Kidney (tissue), 14 donors: ENCODE results near the gene RNF135. TPM values are rescaled to one million over a fixed set of nuclear protein-coding genes. Genes with fewer than 3 reads are reported as not detected.

ENCODE experiments used
- DNase-seq, 5 donors: peaks; one replicate each; pipeline ENCODE4 v3.0.0-alpha.2; 2013 to 2020
- FAIRE-seq: peaks from 2 replicates; lab custom pipeline; 2012; peaks lifted over from hg19 to GRCh38; lab: Jason Lieb, UNC
- H3K27ac ChIP-seq, 2 donors: one replicate each; pipeline ENCODE4 v1.7.0; 2013; ENCODE audit warnings: low read depth in 2 of 2, low read length in 2 of 2, inconsistent platforms in 1 of 2
- H3K27me3 ChIP-seq: one replicate; pipeline ENCODE4 v1.7.1; 2013; ENCODE audit warnings: low read length, inconsistent platforms; ENCODE audit not compliant: control insufficient read depth, insufficient read depth
- H3K36me3 ChIP-seq, 3 donors: one replicate each; pipeline versions ENCODE4 v1.7.0 to v1.7.1; 2013; ENCODE audit warnings: low read length in 3 of 3, control low read depth in 1 of 3, inconsistent platforms in 1 of 3; ENCODE audit not compliant: insufficient read depth in 3 of 3, control insufficient read depth in 2 of 3
- H3K4me1 ChIP-seq, 3 donors: one replicate each; pipeline versions ENCODE4 v1.7.0 to v1.7.1; 2013; ENCODE audit warnings: low read length in 3 of 3, inconsistent platforms in 1 of 3, low read depth in 1 of 3; ENCODE audit not compliant: control insufficient read depth in 2 of 3, insufficient read depth in 2 of 3
- H3K4me3 ChIP-seq, 3 donors: one replicate each; pipeline versions ENCODE4 v1.7.0 to v1.8.1; 2013; ENCODE audit warnings: low read length in 3 of 3, control low read depth in 1 of 3, inconsistent platforms in 1 of 3
- H3K9ac ChIP-seq, 3 donors: one replicate each; pipeline versions ENCODE4 v1.7.0 to v1.7.1; 2013; ENCODE audit warnings: low read length in 3 of 3, control low read depth in 1 of 3, inconsistent platforms in 1 of 3
- H3K9me3 ChIP-seq, 3 donors: one replicate each; pipeline versions ENCODE4 v1.7.0 to v1.7.1; 2013; ENCODE audit warnings: low read length in 3 of 3, control low read depth in 1 of 3, inconsistent platforms in 1 of 3; ENCODE audit not compliant: control insufficient read depth in 2 of 3, insufficient read depth in 1 of 3
- intact Hi-C: fragments of 100-400 bp; cut with DNase I; formaldehyde crosslinking; loops from one replicate; pipeline ENCODE4 v1.11.1; 2022
- polyA plus RNA-seq: library from polyadenylated mRNA; stranded (reverse); fragments of 350-450 nt; fragmentation: Illumina TruSeq; extraction: RNeasy Lipid Tissue Mini Kit (QIAGEN cat#74804); gene quantifications from one replicate; pipeline ENCODE4 v1.2.3, GENCODE V29; 2014; ENCODE audit warnings: low read depth, low replicate concordance; ENCODE audit not compliant: insufficient read depth
- total RNA-seq: library from RNA; stranded (reverse); fragmentation: NEBNext Ultra II Directional; extraction: Animal tissue kit (Norgen Biotek cat#: 25700); gene quantifications from one replicate; pipeline ENCODE4 v1.2.1, GENCODE V29; 2021
- TF ChIP-seq, protein P1 (sequence below): IDR thresholded peaks from 3 replicates; pipeline ENCODE4 v1.5.1; 2012; ENCODE audit warnings: mild to moderate bottlenecking, moderate library complexity, borderline replicate concordance; ENCODE audit not compliant: insufficient read depth; ENCODE audit errors: extremely low read depth
- donor health status: control.
- donor health status: control.
- donor health status: control.
- donor health status: control.
- donor health status: control.
- donor health status: DM: yes; HTN: yes; CAD: no.
- donor health status: Normal renal cell carcinoma (clear cell type).

RNF135 gene
- total and polyA plus RNA-seq, 2 donors from 2014 or later: 27.8 to 29.8 TPM

DNA sequence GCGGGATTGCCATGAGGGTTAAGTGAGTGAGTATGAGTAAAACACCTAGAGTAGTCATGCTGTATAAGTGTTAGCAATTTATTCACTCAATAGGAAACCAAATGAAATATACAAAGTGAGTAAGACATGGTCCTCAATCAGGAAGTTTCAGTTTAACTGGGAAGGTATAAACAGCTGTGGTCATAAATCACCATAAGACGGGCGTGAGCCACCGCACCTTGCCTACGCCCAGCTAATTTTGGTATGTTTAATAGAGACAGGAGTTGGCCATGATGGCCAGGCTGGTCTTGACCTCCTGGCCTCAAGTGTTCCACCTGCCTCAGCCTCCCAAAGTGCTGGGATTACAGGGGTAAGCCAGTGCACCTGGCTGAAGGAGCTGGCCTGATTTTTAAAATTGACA, 27.0 kb downstream of the RNF135 start:
- H3K27me3 ChIP-seq: no peaks in the 10 kb centered on the region
- TF ChIP-seq, protein P1, sequence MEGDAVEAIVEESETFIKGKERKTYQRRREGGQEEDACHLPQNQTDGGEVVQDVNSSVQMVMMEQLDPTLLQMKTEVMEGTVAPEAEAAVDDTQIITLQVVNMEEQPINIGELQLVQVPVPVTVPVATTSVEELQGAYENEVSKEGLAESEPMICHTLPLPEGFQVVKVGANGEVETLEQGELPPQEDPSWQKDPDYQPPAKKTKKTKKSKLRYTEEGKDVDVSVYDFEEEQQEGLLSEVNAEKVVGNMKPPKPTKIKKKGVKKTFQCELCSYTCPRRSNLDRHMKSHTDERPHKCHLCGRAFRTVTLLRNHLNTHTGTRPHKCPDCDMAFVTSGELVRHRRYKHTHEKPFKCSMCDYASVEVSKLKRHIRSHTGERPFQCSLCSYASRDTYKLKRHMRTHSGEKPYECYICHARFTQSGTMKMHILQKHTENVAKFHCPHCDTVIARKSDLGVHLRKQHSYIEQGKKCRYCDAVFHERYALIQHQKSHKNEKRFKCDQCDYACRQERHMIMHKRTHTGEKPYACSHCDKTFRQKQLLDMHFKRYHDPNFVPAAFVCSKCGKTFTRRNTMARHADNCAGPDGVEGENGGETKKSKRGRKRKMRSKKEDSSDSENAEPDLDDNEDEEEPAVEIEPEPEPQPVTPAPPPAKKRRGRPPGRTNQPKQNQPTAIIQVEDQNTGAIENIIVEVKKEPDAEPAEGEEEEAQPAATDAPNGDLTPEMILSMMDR: no peak
- no peak overlapping the region for H3K4me3 ChIP-seq
- no peaks in the 10 kb centered on the region for H3K4me1 ChIP-seq
- H3K9ac ChIP-seq: no peak overlapping the region
- DNase-seq (no peak), FAIRE-seq (no peak)
- H3K27ac ChIP-seq: no peak overlapping the region
- intact Hi-C loops: no loop called here
- peaks cover 6 to 38% (median 24%) of the 10 kb centered on the region in 3 donors for H3K36me3 ChIP-seq
- no peaks in the 10 kb centered on the region for H3K9me3 ChIP-seq

- FAIRE-seq (no peak), DNase-seq (no peak)
- no peaks in the 10 kb centered on the region for H3K9me3 ChIP-seq
- intact Hi-C loops: no loop called here
- H3K4me3 ChIP-seq: no peak overlapping the region
- peaks cover 6 to 27% (median 22%) of the 10 kb centered on the region in 3 donors for H3K36me3 ChIP-seq
- TF ChIP-seq, protein P1: no peak
- H3K9ac ChIP-seq: no peak overlapping the region
- no peaks in the 10 kb centered on the region for H3K4me1 ChIP-seq
- H3K27me3 ChIP-seq: no peaks in the 10 kb centered on the region
- H3K27ac ChIP-seq: no peak overlapping the region
These were observed 31.2 kb downstream of the RNF135 start for GRCh38 chr17:31002047-31002446.

- FAIRE-seq: no peak
- DNase-seq: no peak
These were observed 32.5 kb downstream of the RNF135 start for GRCh38 chr17:31003225-31003866.

More at GRCh38 chr17:31003225-31003866, 32.5 kb downstream of the RNF135 start:
- H3K27me3 ChIP-seq: no peaks in the 10 kb centered on the region
- no peaks in the 10 kb centered on the region for H3K4me1 ChIP-seq
- TF ChIP-seq, protein P1: no peak
- intact Hi-C loops: no loop called here
- no peak overlapping the region for H3K27ac ChIP-seq
- no peak overlapping the region for H3K4me3 ChIP-seq
- H3K9ac ChIP-seq: no peak overlapping the region
- no peaks in the 10 kb centered on the region for H3K9me3 ChIP-seq
- peaks cover 4 to 18% (median 12%) of the 10 kb centered on the region in 3 donors for H3K36me3 ChIP-seq
